Measurements from ENCODE around the gene GABBR2.

Gene GABBR2

DNA sequence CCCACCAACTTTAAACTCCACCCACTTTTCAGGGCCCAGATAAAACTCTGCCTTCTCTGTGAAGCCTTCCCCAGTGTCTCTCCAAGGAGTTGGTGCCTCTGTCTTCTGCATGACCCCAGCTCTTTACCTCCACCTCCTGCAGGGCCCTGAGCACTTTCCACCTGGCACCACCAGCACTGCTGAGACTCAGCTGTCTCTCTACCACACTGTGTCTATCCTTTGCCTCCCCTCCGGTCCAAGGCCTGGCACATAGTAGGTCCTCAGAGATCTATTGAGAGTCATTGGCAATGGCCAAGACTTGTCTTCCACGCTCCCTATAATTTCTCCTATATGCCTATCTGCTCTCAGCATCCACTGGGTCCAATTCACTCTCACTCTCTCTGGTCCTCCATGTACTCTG, 12.9 kb upstream of the GABBR2 start:
- DNase-seq (ENCODE audit: low spot score): no peak

DNA sequence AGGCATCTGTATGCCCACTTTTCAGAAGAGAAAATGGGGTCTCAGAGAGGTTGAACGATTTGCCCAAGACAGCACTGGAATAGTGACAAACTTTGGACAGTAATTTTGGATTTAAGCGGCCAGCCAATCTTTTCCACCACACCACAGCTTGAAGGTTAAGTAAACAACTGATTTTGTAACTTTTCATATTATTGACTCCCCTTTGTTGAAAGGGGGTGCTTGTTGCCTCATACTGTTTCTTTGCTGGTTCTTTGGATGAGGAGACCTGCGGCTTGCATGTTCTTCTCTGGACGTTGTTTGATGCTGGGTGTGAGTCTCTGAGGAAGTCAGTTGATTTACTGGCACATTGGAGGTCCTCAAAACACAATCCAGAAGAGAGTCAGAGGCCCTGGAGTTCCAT, 11.7 kb upstream of the GABBR2 start:
- DNase-seq (ENCODE audit: low spot score): no peak

DNA sequence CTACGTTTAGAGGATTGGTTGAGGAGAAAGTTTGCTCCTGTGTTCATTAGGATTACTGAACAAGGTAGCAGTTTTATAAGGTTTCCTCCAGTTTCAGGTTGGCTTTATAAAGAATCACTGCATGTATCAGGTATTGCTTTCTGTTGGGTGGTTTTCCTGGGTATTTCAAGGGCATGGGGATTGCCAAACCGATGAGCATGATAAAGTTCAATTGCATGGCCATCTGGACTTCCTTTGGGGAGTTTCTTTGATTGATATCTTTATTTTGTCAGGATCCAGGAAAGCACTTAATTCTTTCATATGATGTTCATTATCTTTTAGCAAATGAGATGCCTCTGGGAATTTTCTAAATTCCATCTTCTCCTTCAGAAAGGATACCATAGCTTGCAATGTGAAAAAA, 10.3 kb upstream of the GABBR2 start:
- DNase-seq (ENCODE audit: low spot score): no peak

DNA sequence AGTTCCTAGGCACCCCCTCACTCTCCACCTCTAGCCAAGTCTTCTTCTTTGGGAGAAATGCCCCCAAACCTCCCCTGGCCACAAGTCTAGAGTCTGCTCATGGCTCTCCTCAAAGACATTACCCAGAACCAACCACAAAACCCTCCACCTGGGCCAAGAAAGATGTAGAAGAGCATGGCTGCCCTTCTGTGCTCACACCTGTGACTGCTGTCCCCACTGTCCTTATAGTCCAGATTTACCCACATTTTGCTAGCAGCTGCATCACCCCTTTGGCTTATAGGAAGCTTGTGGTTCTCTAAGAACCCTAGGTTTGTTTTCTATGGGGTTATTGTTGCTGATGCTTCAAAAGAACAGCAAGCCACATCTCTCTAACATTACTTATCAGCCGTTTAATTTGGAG, 6.1 kb upstream of the GABBR2 start:
- DNase-seq (ENCODE audit: low spot score): no peak

DNA sequence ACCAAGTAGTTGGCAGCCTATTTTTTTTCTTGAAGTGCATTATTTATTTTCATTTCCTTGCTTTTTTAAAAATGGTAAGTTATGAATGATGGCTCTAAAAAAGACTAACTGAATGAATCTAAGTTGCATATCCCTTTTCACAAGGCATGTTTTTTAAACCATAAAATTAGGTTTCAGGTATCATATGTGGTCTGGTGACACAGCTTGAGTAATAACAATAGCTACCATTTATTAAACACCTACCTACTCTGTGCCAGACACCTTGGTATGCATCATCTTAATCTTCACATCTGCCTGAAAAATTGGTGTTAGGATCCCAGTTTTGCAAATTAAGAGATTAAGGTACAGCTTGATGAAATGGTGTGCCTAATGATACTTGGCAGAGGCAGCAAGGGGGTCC, 4.3 kb upstream of the GABBR2 start:
- no peak for DNase-seq (ENCODE audit: low spot score)

DNA sequence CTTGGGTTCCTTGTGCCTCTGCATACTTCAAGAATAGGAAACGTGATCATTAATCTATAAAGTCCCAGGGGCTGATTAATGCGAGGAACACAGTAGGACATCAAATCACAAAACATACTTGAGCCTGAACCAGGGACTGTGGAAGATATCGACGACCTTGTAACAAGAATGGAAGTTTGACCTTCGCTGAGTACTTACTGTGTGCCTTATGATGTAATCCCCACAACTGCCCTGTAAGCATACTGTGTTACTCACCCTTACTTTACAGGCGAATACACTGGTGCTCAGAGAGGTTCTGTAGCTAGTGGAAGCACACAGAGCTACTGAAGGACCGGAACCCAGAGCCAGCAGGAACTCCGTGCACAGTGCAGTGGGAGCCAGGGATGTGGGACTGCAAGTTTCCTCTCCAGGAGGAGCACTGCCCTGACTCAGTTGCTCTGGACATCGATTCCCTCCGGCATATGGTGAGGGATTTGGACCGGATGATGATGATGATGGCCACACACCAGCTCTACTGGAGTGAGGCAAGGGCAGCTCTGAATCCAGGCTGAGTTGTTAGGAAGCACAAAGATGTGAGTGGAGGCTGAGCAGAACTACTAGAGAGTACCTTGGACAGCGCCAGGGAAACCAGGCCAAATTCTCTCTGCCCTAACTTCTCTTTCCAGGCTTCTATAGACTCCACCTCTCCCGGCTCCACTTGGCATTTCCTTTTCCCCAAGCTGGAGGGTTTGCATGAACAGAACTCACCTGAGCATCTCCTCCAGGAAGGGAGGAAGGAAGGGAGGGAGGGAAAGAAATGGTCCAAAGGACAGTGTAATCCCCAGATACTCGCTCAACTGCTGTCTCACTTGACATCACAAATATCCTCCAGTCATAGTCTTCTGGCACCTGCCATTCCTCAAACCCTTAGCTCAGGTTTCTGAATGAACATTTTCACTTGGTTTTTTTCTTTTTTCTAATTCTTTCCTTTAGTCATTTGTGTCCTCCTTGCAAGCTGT, 1.5 kb upstream of the GABBR2 start:
- DNase-seq (ENCODE audit: low spot score): no peak

DNA sequence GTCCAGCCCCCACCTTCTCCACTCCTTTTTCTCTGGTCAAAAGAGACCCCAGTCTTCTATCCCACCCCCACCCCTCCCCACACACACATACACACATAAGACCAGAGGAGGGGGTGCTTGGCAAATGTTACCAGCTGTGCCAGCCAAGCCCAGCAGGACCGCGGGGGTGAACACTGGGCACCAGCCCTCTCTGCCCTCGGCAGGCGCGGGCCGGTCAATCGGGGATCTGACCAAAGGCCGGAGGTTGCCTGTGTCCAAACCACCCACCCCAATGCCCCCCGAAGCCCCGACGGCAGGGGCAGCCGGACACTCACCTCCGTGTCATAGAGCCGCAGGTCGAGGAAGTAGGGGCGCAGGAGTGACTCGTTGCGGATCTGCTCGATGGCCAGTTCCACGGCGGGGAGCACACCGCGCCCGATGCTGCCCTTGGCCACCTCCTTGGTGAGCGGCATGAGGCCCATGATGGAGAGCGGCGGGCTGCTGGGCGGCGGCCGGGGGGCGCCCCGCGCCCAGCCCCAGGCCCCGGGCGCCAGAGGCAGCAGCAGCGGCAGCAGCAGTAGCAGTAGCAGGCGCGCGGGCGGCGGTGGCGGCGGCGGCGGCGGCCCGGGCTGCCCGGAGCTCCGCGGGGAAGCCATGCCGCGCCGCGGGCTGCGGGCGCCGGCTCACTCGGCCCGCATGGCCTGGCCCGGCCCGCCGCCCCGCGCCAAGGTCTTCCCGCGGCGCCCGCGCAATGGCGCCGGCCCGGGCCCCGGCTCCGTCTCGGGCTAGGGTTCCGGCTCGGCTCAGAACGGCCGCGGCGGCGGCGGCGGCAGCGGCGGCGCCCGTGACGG, 417 bp downstream of the GABBR2 start:
- DNase-seq (ENCODE audit: low spot score): no peak

DNA sequence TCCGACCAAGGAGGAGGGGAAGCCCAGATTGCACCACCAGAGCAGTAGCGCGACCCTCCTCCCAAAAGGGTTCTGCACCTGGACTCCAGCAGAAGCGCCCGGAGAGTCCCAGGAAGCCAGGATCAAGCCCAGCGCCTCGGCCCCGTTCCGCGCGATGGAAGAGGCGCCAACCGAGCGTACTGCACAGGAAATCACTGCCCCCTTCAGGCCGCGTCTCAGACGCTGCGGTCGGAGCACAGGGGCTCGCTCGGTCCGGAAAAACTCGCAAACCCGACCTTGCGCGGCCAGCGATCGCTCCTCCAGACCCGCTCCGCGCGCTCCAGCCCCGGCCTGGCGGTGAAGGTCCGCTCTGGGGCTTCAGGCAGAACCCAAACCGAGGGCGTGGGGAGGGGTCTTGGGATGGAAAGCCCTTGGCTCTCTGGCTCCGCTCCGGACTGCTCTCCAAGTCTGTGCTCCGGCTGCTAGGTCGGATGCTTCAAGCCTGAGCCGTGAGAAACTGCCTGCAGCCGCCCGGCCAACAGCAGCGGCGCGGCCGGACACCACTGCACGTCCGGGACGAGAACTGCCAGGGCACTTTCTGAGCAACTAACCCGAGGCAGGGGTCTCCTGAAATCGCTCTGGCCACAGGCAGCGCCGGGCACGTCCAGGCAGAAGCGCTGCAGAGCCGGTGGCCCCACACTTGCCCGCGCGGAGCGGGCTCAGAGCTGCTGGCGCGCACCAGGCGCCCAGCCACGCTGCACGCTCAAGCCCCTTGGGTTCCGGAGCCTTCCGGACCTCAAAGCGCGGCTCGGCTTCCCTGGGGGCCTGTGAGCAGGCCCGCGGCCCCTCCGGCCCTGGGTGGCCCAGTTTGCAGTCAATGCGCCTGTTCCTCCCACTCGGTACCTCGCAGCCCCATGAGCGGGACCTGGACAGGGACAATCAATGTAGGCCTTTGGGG, 1.3 kb downstream of the GABBR2 start:
- no peak for DNase-seq (ENCODE audit: low spot score)

DNA sequence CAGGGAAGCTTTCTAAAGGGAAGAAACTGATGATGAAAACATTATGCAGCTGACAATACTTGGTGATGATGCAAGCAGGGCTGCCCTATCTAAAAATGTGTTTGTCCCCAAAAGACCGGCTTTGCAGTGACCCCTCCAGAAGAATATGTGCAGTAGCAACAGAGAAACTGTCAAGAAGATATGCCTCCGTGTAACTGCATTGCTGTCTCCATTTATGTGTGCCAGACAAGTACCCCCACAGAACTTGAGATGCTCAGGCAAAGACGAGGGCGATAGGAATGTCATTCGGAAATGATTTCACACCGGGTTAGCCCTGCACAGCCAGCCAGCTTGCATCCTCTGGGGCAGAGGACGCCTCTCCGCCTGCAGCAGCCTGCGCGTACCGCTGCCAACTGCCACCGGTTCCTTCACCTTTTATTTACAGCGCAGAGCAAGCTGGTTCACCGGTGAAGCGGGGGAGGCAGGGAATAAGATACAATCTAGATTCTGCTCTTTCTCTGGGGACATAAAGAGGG, 2.0 kb downstream of the GABBR2 start:
- no peak for DNase-seq (ENCODE audit: low spot score)

DNA sequence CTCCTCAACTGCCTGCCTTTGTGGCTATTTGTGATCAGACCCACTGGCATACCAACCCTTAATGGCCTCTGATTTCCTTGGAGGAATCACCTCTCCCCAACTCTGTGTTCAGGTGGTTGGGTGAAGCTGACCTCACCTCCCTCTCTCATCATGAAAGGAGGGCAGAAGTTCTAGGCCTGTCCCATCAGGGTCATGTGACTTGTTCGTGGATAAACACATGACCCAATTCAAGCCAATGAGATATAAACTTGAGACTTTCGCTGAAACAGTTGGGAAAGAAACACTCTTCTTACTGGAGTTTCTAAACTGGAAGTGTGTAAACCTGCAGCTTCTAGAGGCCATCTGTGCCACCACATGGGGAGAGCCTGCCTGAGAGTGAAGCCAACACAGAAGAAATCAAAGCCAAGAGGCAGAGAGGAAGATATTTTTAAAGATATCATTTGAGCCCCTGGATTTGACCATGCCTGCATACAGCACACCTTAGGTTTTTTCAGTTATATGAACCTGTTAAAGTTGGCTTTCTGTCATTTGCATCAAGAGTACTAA, 5.8 kb downstream of the GABBR2 start:
- DNase-seq (ENCODE audit: low spot score): no peak

DNA sequence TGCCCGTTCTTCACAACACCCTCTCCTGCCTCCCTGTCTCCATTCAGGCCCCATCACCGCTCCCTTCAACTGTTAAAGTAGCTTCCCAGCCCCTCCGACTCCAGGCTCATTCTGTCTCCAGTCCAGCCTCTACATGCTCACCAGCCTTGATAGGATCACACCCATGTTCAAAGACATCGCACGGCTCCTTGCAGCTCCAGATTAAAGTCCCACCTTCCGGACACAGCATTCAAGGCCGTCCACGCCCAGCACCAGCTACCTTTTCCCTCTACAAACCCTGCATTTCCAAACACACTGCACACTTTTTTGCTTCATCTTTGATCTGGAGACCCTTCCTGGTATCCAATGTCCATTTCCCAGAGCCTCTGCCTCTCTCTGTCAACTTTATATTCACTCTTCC, 6.4 kb downstream of the GABBR2 start:
- no peak for DNase-seq (ENCODE audit: low spot score)

DNA sequence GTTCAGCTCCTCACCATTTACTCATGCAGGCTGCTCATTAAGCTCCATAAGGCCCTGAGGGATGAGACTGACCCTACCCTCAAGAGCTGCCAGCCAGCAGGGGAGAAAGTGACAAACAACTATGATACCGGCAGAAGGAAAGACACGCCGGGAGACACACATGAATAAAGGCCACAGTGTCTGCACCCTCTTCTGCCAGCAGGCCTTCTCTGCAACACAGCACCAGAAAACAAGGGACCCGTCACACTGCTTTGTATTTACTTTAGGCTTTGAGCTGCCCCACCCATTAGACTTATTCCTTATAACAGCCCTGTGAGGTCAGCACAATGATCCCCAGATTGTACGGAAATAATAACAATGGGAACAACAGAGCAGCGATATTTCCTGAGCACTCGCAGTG, 7.2 kb downstream of the GABBR2 start:
- DNase-seq (ENCODE audit: low spot score): no peak

DNA sequence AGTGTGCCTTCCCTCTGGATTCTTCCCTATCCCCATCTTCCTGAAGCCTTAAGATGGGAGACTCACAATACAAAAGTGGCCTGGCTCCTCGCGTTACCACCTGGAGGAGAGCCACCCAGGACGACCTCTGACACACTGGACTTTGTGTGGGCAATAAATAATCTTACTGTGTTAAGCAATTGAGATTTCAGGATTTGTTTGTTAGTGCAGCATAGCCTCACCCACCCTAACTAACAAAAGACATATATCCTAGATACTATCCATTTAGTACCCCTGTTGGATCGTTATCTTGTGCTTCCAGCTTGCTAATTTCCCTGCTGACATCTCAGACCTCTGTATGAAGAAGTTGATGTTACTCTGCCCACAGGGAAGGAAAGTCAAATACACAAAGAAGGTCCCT, 7.9 kb downstream of the GABBR2 start:
- DNase-seq (ENCODE audit: low spot score): no peak

DNA sequence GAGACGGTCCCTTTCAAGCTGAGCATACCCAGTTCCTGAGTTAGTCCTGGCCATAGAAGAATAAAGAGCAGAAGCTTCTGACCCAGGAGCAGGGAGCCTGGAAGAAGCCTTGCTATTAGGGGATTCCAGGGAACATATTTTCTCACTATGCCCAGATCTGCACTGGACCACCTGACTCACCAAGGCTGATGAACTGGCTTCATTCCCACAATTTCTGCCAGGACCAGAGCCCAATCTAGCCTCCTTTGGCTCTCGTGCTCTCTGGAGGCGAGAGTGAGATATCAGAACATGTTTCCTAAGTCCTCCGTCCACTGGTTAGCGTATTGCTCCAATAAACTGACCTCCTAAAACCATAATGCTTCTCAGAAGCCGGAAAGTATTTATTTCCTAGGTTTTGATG, 9.9 kb downstream of the GABBR2 start:
- DNase-seq (ENCODE audit: low spot score): no peak

DNA sequence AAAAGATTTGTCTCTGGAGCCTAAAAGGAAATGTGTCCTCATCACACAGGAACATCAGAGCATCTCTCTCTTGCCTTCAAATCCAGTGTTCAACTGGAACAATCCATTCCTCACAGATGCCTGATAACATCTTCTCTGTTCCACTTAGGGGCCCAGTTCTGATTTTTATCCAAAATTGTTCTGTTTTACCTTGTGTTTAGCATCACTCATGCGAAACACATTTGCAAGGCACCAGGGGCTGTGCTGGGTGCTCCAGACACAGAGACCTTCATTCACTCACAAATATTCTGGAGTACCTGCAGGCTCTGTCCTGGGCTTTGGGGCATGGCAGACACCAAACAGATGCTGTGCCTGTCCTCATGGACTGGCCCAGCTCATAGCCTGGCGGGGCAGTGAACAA, 13.8 kb downstream of the GABBR2 start:
- no peak for DNase-seq (ENCODE audit: low spot score)

DNA sequence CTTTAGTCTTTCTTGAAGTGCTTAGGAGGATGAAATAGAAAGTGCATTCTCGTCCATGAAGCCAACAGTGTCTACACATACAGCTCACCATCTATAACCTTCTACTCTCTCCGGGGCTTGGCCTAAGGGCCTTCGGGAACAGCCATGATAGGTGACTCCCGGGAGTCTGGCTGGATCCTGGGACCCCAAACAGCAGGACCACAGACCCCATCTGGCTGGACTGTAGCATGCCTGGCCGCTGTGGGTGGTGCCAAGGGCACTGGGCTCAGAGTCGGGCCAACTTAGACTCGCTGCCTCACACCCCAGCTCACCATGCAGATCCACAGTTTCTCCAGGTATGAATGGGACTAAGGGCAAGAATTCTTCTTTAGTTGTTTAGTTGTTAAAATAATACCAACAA, 16.3 kb downstream of the GABBR2 start:
- DNase-seq (ENCODE audit: low spot score): no peak

DNA sequence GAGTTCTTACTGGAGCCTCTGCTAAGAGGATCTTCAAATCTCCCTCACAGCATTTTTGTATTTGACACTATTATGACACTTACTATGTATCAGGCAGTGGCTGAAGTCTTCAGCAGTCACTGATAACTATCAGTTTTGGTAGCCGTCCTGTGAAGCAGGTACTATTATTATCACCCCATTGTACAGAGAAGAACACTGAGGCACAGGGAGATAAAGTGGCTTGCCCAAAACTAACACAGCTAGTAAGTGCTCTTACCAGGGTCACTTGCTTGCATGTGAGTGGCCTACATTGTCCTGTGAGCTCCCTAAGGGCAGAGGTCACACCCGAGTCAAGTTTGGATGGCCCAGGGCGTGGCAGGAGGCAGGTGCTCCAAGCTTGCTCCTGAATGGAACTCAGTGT, 16.8 kb downstream of the GABBR2 start:
- no peak for DNase-seq (ENCODE audit: low spot score)

DNA sequence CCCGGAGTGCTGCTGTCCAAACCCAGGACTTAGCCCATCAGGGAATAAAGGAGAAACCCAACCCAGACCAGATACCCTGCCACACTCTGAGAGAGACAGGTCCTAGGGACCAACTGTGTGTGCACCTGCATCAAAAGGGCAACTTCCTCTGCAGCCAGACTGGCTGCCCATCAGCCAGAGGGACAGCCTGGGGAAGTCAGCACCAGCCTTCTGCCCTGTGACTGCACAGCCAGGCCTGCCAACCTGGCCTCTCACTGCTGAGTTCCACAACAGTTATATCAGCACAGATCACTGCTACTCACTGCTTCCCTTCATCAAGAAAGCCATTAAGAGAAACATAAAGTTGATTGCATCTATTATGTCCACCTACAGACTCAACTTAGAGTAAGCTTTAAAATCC, 18.0 kb downstream of the GABBR2 start:
- no peak for DNase-seq (ENCODE audit: low spot score)

DNA sequence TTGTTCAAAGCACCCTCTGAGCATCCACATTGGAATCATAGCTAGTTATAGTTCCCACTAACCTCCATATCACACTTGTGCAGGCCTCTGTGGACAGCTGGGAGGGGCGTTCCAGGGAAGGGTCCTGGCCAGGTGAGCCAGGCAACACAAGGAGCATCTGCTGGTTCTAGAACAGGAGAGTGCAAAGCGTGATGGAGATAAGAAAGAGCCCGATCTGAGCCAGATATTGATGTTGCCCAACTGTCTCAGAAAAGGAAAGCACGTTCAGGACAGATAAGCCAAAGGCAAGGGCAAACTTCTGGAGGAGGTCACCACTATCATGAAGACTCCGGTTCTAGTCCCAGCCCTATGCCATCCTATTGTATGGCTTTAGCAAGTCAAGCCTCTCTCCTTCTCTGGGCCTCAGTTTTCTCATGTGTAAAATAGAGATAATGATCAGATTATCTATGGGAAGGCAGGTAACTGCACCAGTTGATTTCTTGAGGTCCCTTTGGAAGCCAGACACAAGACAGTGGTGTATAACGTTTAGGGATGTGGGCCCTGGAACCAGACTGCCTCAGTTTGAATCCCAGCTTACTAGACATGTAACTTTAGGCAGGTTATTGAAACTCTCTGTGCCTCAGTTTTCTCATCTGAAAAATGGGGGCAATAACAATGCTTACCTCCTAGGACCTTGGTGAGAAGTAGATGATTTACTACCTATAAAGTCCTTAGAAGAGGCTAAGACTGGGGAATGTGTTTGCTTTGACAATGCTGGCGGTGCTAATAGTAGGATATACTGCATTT, 19.8 kb downstream of the GABBR2 start:
- DNase-seq (ENCODE audit: low spot score): no peak

DNA sequence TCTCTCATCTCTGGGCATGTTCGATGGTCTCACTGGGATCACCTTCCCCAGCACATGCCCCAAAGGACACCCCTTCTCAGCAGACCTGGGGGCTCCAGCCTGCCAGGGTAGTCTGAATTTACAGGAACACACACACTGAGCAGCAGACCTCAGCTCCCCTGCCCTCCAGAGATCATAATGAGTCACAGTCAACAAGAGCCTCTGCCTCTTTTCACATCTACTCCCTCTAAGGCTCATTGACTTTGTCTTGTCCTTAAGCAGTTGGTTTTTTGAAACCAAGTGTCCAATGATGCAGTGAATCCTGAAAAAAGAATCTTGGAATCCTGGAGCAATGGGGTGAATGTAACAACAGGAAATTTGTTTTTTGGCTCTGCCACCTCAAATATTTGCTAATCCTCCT, 20.8 kb downstream of the GABBR2 start:
- DNase-seq (ENCODE audit: low spot score): no peak

Measured in hematopoietic multipotent progenitor cell treated with erythropoietin and hydrocortisone succinate and interleukin-3 and kit ligand, for 15 days (in vitro differentiated cells).